GM12864 (cell line): ENCODE results near the gene BMP8A.

ENCODE experiments used
- DNase-seq: peaks from one replicate; pipeline ENCODE4 v3.0.0-alpha.2; 2011; ENCODE audit warnings: low read depth
- H3K4me3 ChIP-seq: 2 replicates; pipeline ENCODE4 v1.5.1; 2011; ENCODE audit warnings: mild to moderate bottlenecking, low read depth, low read length, control low read depth
- TF ChIP-seq, protein P1 (sequence below): IDR thresholded peaks from 2 replicates; pipeline ENCODE4 v1.5.1; 2011; ENCODE audit warnings: low read depth, mild to moderate bottlenecking, moderate library complexity, low read length, control low read depth, inconsistent platforms; ENCODE audit errors: missing control alignments

BMP8A gene

DNA sequence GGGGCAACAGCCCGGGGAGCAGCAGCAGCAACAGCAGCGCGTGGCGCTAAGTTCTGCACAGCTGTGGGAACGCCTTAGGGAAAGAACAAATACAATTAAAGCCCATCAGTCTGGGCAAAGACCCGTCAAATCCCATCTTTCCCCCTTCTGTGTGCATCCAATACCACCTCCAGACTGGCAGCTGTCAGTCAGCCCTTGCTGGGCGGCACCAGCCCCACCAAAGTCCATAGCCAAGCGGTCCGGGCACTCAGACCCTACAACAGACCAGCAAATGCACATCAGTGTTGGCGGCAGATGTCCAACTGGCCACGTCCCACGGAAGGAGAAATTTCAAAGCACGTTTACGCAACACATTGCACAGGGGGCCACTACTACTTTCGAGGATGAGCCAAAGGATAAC, 72.2 kb downstream of the BMP8A start:
- no peak for DNase-seq
- TF ChIP-seq, protein P1, sequence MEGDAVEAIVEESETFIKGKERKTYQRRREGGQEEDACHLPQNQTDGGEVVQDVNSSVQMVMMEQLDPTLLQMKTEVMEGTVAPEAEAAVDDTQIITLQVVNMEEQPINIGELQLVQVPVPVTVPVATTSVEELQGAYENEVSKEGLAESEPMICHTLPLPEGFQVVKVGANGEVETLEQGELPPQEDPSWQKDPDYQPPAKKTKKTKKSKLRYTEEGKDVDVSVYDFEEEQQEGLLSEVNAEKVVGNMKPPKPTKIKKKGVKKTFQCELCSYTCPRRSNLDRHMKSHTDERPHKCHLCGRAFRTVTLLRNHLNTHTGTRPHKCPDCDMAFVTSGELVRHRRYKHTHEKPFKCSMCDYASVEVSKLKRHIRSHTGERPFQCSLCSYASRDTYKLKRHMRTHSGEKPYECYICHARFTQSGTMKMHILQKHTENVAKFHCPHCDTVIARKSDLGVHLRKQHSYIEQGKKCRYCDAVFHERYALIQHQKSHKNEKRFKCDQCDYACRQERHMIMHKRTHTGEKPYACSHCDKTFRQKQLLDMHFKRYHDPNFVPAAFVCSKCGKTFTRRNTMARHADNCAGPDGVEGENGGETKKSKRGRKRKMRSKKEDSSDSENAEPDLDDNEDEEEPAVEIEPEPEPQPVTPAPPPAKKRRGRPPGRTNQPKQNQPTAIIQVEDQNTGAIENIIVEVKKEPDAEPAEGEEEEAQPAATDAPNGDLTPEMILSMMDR: no peak
- no peak overlapping the region for H3K4me3 ChIP-seq

DNA sequence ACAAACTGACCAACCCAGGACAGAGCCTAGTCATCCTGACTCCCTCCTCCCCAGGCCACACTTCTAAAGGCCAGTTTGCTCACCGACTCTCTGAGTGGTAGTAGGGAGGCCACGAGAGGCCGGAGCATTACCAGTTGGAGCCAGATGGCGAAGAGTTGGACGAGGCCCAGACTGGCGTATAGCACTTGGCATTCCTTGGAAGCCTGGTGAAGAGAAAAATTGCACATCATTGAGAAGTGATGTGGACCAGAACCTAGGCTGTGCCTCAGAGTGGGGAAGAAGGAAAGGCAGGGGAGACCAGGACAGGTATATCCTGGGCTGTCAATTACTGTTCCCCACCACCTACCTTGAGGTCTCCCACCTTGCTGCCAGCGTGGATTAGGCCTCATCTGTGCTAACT, 72.9 kb downstream of the BMP8A start:
- TF ChIP-seq, protein P1: no peak
- H3K4me3 ChIP-seq: no peak overlapping the region
- no peak for DNase-seq

DNA sequence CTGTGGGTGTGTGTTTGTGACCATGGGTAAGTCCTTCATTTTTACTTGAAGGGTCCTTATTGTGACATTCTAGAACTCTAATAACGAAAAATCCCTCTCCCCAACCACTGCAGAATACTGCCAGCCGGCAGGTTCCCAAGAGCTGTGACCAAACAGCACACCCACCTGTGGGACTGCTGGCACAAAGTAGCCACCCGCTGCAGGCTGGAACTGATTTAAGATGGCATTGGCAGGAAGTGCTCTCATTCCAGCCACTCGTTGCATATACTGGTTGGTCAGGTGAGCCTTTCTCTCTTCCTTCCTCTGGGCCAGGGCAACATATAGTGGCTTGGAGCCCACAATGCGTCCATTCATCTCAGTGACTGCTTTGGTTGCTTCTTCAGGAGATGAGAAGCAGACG, 73.5 kb downstream of the BMP8A start:
- no peak overlapping the region for H3K4me3 ChIP-seq
- DNase-seq: no peak
- TF ChIP-seq, protein P1: no peak

GRCh38 chr1:39566441-39567137, 75.2 kb downstream of the BMP8A start:
- TF ChIP-seq, protein P1: no peak
- DNase-seq: no peak
- H3K4me3 ChIP-seq: no peak overlapping the region

DNA sequence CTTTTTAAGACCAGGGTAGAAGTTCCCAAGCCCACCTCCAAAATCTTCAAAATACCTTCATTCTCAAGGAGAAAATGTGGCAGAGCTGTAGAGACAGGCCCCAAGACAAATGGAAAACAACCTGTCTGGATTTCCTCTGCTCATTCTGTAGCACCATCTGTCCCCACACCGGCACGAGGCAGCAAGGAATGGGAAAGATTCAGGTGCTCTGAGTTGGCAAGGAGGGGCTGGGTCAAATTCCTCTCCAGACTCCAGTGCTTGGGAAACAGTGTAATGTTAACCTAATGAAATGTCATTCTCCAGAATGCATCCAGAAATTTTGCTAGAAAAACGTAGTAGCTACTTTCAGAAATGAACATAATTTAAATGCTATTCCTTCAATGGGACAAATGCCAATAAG, 75.9 kb downstream of the BMP8A start:
- TF ChIP-seq, protein P1: no peak
- DNase-seq: no peak
- H3K4me3 ChIP-seq: no peak overlapping the region

DNA sequence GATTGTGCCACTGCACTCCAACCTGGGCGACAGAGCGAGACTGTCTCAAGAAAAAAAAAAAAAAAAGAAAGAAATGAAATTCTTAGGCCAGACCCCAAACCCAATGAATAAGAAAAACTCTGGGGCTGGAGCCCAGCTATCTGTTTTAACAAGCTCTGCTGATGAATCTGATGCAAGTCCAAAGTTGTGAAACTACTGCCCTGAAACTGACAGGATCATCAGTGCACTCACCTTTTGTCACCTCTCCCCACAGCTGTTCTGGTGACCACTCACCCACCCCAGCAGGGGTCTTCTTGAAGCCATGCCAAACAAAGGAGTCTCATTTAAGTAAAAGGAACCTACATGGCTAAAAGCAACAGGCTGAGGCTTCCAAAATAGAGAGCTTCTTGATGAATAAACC, 76.8 kb downstream of the BMP8A start:
- no peak overlapping the region for H3K4me3 ChIP-seq
- no peak for DNase-seq
- TF ChIP-seq, protein P1: no peak

GRCh38 chr1:39569034-39569433, 77.6 kb downstream of the BMP8A start:
- TF ChIP-seq, protein P1: no peak
- DNase-seq: no peak
- H3K4me3 ChIP-seq: no peak overlapping the region
